Naive thymus-derived CD4-positive, alpha-beta T cell (primary cell): ENCODE measurements around the gene DNAJC13. TPM values are rescaled to one million over a fixed set of nuclear protein-coding genes. Genes with fewer than 3 reads are reported as not detected.

Experiments used
- ATAC-seq: fragments of 150-1000 bp; cut with Tn5 transposase; 2 replicates; pipeline ENCODE4 v1.10.0; 2021; ENCODE audit warnings: mild to moderate bottlenecking, moderate library complexity
- CTCF ChIA-PET: fragments of 350-600 bp; sonication (Branson Sonifier 250); formaldehyde crosslinking; loops from one replicate; lab custom pipeline; 2021; ENCODE audit warnings: antibody characterized with exemption; lab: Charles Lee
- POLR2A ChIA-PET: fragments of 350-600 bp; sonication (Branson Sonifier 250); formaldehyde crosslinking; loops from one replicate; lab custom pipeline; 2021; ENCODE audit warnings: antibody characterized with exemption, inconsistent platforms; lab: Charles Lee
- DNase-seq, 9 donors: peaks; one replicate each; pipeline versions ENCODE4 v3.0.0 to v3.0.0-alpha.2; 2020 to 2022; ENCODE audit warnings: mixed read lengths in 1 of 9
- H3K27ac ChIP-seq: one replicate; pipeline ENCODE4 v1.7.0; 2013; ENCODE audit warnings: mild to moderate bottlenecking, low read depth, low read length, moderate library complexity
- H3K27me3 ChIP-seq, 2 donors: one replicate each; pipeline ENCODE4 v1.7.0; 2013; ENCODE audit warnings: low read length in 2 of 2, mild to moderate bottlenecking in 2 of 2, moderate library complexity in 2 of 2; ENCODE audit not compliant: control insufficient read depth in 2 of 2, insufficient read depth in 2 of 2
- H3K36me3 ChIP-seq, 3 experiments: 1 replicate in 2 of 3; 2 replicates in 1 of 3; pipeline ENCODE4 v1.7.0; 2013; ENCODE audit warnings: low read length in 3 of 3, mild to moderate bottlenecking in 3 of 3, moderate library complexity in 1 of 3; ENCODE audit not compliant: insufficient read depth in 3 of 3, control insufficient read depth in 2 of 3
- H3K4me1 ChIP-seq, 2 donors: one replicate each; pipeline ENCODE4 v1.7.0; 2013; ENCODE audit warnings: low read length in 2 of 2, mild to moderate bottlenecking in 2 of 2, moderate library complexity in 1 of 2; ENCODE audit not compliant: control insufficient read depth in 2 of 2, insufficient read depth in 2 of 2
- H3K4me3 ChIP-seq: 2 replicates; pipeline ENCODE4 v1.7.0; 2013; ENCODE audit warnings: mild to moderate bottlenecking, low read length
- H3K9me3 ChIP-seq, 3 experiments: 1 replicate in 2 of 3; 2 replicates in 1 of 3; pipeline ENCODE4 v1.7.0; 2013; ENCODE audit warnings: low read length in 3 of 3; ENCODE audit not compliant: control insufficient read depth in 2 of 3
- H3K27ac Mint-ChIP-seq, 9 donors: one replicate each; pipeline ENCODE4 v1.8.0; 2020 to 2022; ENCODE audit warnings: mixed read lengths in 9 of 9, mild to moderate bottlenecking in 8 of 9, moderate library complexity in 5 of 9, inconsistent platforms in 2 of 9
- H3K27me3 Mint-ChIP-seq, 5 donors: one replicate each; pipeline ENCODE4 v1.8.0; 2021 to 2022; ENCODE audit warnings: mixed read lengths in 5 of 5, mild to moderate bottlenecking in 1 of 5
- H3K36me3 Mint-ChIP-seq, 5 donors: one replicate each; pipeline ENCODE4 v1.8.0; 2020 to 2022; ENCODE audit warnings: mixed read lengths in 5 of 5, mild to moderate bottlenecking in 3 of 5, inconsistent platforms in 1 of 5
- H3K4me1 Mint-ChIP-seq, 7 donors: one replicate each; pipeline ENCODE4 v1.8.0; 2020 to 2022; ENCODE audit warnings: mixed read lengths in 7 of 7, mild to moderate bottlenecking in 3 of 7, inconsistent platforms in 1 of 7
- H3K4me3 Mint-ChIP-seq, 10 donors: one replicate each; pipeline ENCODE4 v1.8.0; 2020 to 2022; ENCODE audit warnings: mild to moderate bottlenecking in 10 of 10, mixed read lengths in 10 of 10, moderate library complexity in 6 of 10, inconsistent platforms in 2 of 10
- H3K9me3 Mint-ChIP-seq, 11 donors: one replicate each; pipeline ENCODE4 v1.8.0; 2020 to 2022; ENCODE audit warnings: mixed read lengths in 11 of 11, mild to moderate bottlenecking in 4 of 11, inconsistent platforms in 1 of 11, moderate library complexity in 1 of 11
- intact Hi-C, 2 donors: fragments of 100-400 bp; cut with micrococcal nuclease; formaldehyde crosslinking; loops; one replicate each; pipeline ENCODE4 v1.15.1; 2023
- polyA plus RNA-seq, 2 donors: library from polyadenylated mRNA; unstranded; fragments of 300-500 nt; fragmentation: Illumina TruSeq; gene quantifications; one replicate each; pipeline ENCODE4 v1.2.3, GENCODE V29; 2021
- total RNA-seq, 6 experiments: library from RNA in 5 of 6; stranded (reverse) in 5 of 6; gene quantifications; 1 replicate in 5 of 6; 2 replicates in 1 of 6; pipeline ENCODE4 v1.2.3 and lab custom pipeline; 2021 to 2026

The DNAJC13 gene
- total and polyA plus RNA-seq, 7 experiments from 2014 or later: 10.3 to 41.5 (median 35.0) TPM

DNA sequence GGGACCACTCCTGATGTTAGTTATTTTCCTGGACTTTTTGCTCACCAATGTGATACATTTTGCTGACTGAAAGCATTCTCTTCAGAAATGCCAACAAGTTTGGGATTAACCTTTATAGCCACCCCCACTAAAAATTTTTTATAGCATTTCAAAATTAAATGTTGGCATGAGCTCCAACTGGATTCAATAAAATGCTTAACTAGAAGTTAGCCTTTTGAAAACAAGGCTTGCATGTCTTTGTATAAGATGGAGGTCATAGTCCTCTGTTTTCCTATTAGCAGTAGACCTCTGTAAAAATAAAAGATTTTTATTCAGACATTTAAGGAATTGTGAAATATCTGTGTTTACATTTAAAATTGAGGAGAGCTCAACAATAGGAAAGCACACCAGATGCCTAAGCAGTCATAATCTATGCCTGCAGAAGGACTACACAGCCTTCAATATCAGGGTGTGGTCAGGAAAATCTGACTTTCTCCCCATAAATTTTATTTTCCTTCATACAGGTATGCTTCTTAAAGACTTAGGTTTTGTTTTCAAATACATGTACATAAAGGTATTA is 87.2 kb downstream of the DNAJC13 start:
- Histone ChIP-seq H3K27ac (no peak overlapping the region), H3K4me1 (no peaks in the 10 kb centered on the region), H3K4me3 (no peak overlapping the region), H3K36me3 (peaks cover 11 to 61% (median 30%) of the 10 kb centered on the region in 3 experiments), H3K9me3 (no peaks in the 10 kb centered on the region), H3K27me3 (no peaks in the 10 kb centered on the region)
- no peaks in the 10 kb centered on the region for H3K9me3 Mint-ChIP-seq
- POLR2A ChIA-PET: interaction anchor here (0.7 kb wide), 1 partner anchor 157 kb away, joined by 3 read pairs; no protein-coding TSS in a partner anchor
- ATAC-seq (no peak), DNase-seq (no peak)
- H3K4me3 Mint-ChIP-seq: no peak overlapping the region
- peaks cover 20 to 65% (median 50%) of the 10 kb centered on the region in 5 donors for H3K36me3 Mint-ChIP-seq
- no peaks in the 10 kb centered on the region for H3K27me3 Mint-ChIP-seq
- intact Hi-C loops: loop anchor here in 1 of 2 donors (2.0 kb wide), 1 partner anchor 16 kb away; no protein-coding TSS in a partner anchor
- H3K4me1 Mint-ChIP-seq: peaks cover 0 to 5% (median 0%) of the 10 kb centered on the region in 7 donors
- H3K27ac Mint-ChIP-seq: no peak overlapping the region
- CTCF ChIA-PET: interaction anchor here (0.6 kb wide), 1 partner anchor 32 kb away, joined by 3 read pairs; no protein-coding TSS in a partner anchor

DNA sequence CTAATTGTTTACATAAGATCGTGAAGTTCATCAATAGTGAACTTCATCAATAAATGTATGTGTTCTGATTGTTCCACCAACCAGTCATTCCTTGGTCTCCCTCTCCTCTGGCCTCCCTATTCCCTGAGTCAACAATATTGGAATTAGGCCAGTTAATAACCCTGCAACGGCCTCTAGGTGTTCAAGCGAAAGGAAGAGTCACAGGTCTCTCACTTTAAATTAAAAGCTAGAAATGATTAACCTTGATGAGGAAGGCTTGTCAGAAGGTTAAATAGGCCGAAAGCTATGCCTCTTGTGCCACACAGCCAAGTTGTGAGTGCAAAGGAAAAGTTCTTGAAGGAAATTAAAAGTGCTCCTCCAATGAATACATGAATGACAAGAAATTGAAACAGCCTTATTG is 90.4 kb downstream of the DNAJC13 start:
- Mint-ChIP-seq H3K4me1 (peaks cover 0 to 6% (median 0%) of the 10 kb centered on the region in 7 donors), H3K27ac (peak overlapping the region in 1 of 9 donors; percentile 36), H3K4me3 (no peak overlapping the region), H3K27me3 (no peaks in the 10 kb centered on the region), H3K9me3 (no peaks in the 10 kb centered on the region), H3K36me3 (peaks cover 15 to 61% (median 42%) of the 10 kb centered on the region in 5 donors)
- DNase-seq: no peak
- intact Hi-C loops: no loop called here
- ATAC-seq: no peak
- ChIA-PET CTCF (no interaction called here), POLR2A (no interaction called here)
- no peaks in the 10 kb centered on the region for H3K9me3 ChIP-seq
- peaks cover 13 to 54% (median 22%) of the 10 kb centered on the region in 3 experiments for H3K36me3 ChIP-seq
- H3K27me3 ChIP-seq: no peaks in the 10 kb centered on the region
- H3K4me1 ChIP-seq: no peaks in the 10 kb centered on the region
- no peak overlapping the region for H3K27ac ChIP-seq
- no peak overlapping the region for H3K4me3 ChIP-seq

DNA sequence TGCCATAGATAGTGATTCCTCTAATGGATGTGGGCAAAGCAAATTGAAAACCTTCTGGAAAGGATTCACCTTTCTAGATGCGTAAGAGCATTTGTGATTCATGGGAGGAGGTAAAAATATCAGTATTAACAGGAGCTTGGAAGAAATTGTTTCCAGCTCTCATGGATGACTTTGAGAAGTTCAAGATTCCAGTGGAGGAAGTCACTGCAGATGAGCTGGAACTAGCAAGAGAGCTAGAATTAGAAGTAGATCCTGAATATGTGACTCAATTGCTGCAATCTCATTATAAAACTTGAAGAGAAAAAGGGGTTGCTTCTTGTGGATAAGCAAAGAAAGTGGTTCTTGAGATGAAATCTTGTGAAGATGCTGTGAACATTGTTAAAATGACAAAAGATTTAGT is 91.8 kb downstream of the DNAJC13 start:
- no peak overlapping the region for H3K4me3 ChIP-seq
- H3K4me3 Mint-ChIP-seq: no peak overlapping the region
- ChIA-PET CTCF (no interaction called here), POLR2A (no interaction called here)
- no peak overlapping the region for H3K27ac Mint-ChIP-seq
- DNase-seq: no peak
- intact Hi-C loops: no loop called here
- ATAC-seq: no peak
- no peaks in the 10 kb centered on the region for H3K27me3 Mint-ChIP-seq
- H3K36me3 ChIP-seq: peaks cover 17 to 57% (median 23%) of the 10 kb centered on the region in 3 experiments
- H3K36me3 Mint-ChIP-seq: peaks cover 15 to 62% (median 45%) of the 10 kb centered on the region in 5 donors
- no peak overlapping the region for H3K27ac ChIP-seq
- no peaks in the 10 kb centered on the region for H3K27me3 ChIP-seq
- H3K9me3 Mint-ChIP-seq: no peaks in the 10 kb centered on the region
- H3K9me3 ChIP-seq: no peaks in the 10 kb centered on the region
- peaks cover 0 to 6% (median 0%) of the 10 kb centered on the region in 7 donors for H3K4me1 Mint-ChIP-seq
- no peaks in the 10 kb centered on the region for H3K4me1 ChIP-seq

- Mint-ChIP-seq H3K36me3 (peaks cover 16 to 65% (median 47%) of the 10 kb centered on the region in 5 donors), H3K4me1 (peaks cover 0 to 6% (median 0%) of the 10 kb centered on the region in 7 donors), H3K4me3 (no peak overlapping the region), H3K27me3 (no peaks in the 10 kb centered on the region), H3K9me3 (no peaks in the 10 kb centered on the region), H3K27ac (no peak overlapping the region)
- H3K27ac ChIP-seq: no peak overlapping the region
- no peak for ATAC-seq
- H3K4me3 ChIP-seq: no peak overlapping the region
- DNase-seq: no peak
- ChIA-PET POLR2A (no interaction called here), CTCF (no interaction called here)
- no peaks in the 10 kb centered on the region for H3K9me3 ChIP-seq
- H3K4me1 ChIP-seq: no peaks in the 10 kb centered on the region
- intact Hi-C loops: no loop called here
- H3K36me3 ChIP-seq: peaks cover 21 to 58% (median 23%) of the 10 kb centered on the region in 3 experiments
- no peaks in the 10 kb centered on the region for H3K27me3 ChIP-seq
Measured at GRCh38 chr3:132509506-132509905, 92.2 kb downstream of the DNAJC13 start.

- Mint-ChIP-seq H3K27me3 (no peaks in the 10 kb centered on the region), H3K4me3 (no peak overlapping the region), H3K4me1 (peaks cover 0 to 6% (median 0%) of the 10 kb centered on the region in 7 donors), H3K36me3 (peaks cover 11 to 78% (median 40%) of the 10 kb centered on the region in 5 donors), H3K9me3 (no peaks in the 10 kb centered on the region), H3K27ac (no peak overlapping the region)
- Histone ChIP-seq H3K27me3 (no peaks in the 10 kb centered on the region), H3K4me1 (no peaks in the 10 kb centered on the region), H3K4me3 (no peak overlapping the region), H3K36me3 (peaks cover 18 to 71% (median 30%) of the 10 kb centered on the region in 3 experiments), H3K9me3 (no peaks in the 10 kb centered on the region), H3K27ac (no peak overlapping the region)
- ChIA-PET CTCF (no interaction called here), POLR2A (no interaction called here)
- intact Hi-C loops: no loop called here
- no peak for DNase-seq
- ATAC-seq: no peak
Measured at GRCh38 chr3:132513057-132513456, 95.8 kb downstream of the DNAJC13 start.

DNA sequence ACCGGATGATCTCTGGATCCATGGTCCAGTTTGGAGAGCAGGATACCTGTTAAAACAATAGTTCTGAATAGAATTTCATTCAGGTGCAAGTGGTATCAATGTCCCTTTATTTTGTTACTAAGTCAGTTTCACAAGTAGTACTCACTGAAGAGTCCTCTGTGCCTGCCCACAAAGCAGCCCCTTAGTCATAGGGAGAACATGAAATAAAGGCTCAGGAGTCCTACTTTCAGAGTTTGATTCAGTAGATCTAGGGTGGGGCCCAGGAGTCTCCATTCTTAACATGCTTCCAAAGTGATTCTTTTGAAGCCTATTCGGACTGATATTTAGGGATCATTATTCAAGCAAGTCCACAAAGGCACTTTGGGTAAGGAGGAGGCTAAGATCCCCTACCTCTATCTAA is 100.0 kb downstream of the DNAJC13 start:
- intact Hi-C loops: no loop called here

More for the DNA sequence above, 100.0 kb downstream of the DNAJC13 start:
- ChIA-PET POLR2A (no interaction called here), CTCF (no interaction called here)
- peaks cover 10 to 81% (median 36%) of the 10 kb centered on the region in 5 donors for H3K36me3 Mint-ChIP-seq
- no peak overlapping the region for H3K4me3 ChIP-seq
- no peaks in the 10 kb centered on the region for H3K4me1 ChIP-seq
- peaks cover 12 to 76% (median 22%) of the 10 kb centered on the region in 3 experiments for H3K36me3 ChIP-seq
- no peaks in the 10 kb centered on the region for H3K27me3 ChIP-seq
- no peak for DNase-seq
- H3K27me3 Mint-ChIP-seq: no peaks in the 10 kb centered on the region
- H3K27ac ChIP-seq: no peak overlapping the region
- no peak for ATAC-seq
- no peak overlapping the region for H3K27ac Mint-ChIP-seq
- peaks cover 0 to 10% (median 0%) of the 10 kb centered on the region in 7 donors for H3K4me1 Mint-ChIP-seq
- H3K9me3 Mint-ChIP-seq: no peaks in the 10 kb centered on the region
- H3K9me3 ChIP-seq: no peaks in the 10 kb centered on the region
- H3K4me3 Mint-ChIP-seq: no peak overlapping the region
